ENCODE measurements around the gene KLF9. TPM values are rescaled to one million over a fixed set of nuclear protein-coding genes. Genes with fewer than 3 reads are reported as not detected.
A peak's percentile ranks its signal among the peaks of the same experiment; 100 is the strongest.

Gene KLF9
- total and polyA plus RNA-seq, 4 donors, result 16.0 to 61.5 (median 42.3) TPM

- 27% methylated on average over 9 of the region's 9 CpGs for WGBS, 2 donors
- peaks cover 0 to 3% (median 0%) of the 10 kb centered on the region in 3 donors for H3K27me3 ChIP-seq (ENCODE audit: control insufficient read depth in 3 of 3, insufficient read depth in 3 of 3, low read length in 2 of 3)
- H3K27ac ChIP-seq (ENCODE audit: low read depth in 1 of 2, low read length in 1 of 2), result peak overlapping the region; percentile 92 to 96
- H3K9me3 ChIP-seq (ENCODE audit: control insufficient read depth in 4 of 4, insufficient read depth in 3 of 4, low read length in 3 of 4), result no peaks in the 10 kb centered on the region
- no peaks in the 10 kb centered on the region for H3K36me3 ChIP-seq (ENCODE audit: control insufficient read depth in 4 of 4, insufficient read depth in 4 of 4, low read length in 4 of 4)
- H3K9ac ChIP-seq (ENCODE audit: insufficient read depth in 1 of 2, low read length in 2 of 2), result peak overlapping the region in 1 of 2 donors; percentile 82
- no peak for ATAC-seq (ENCODE audit: insufficient read depth, low FRiP score)
- no peak for TF ChIP-seq CTCF (IDR thresholded peaks at IDR 0.05; ENCODE audit: control extremely low read depth, extremely low read depth)
- no peak overlapping the region for H3K4me3 ChIP-seq
- peaks cover 7 to 25% (median 11%) of the 10 kb centered on the region in 5 donors for H3K4me1 ChIP-seq (ENCODE audit: control insufficient read depth in 5 of 5, insufficient read depth in 5 of 5, low read length in 5 of 5)
- DNase-seq, result peak in 2 of 3 donors; percentile 22 to 31
Measured at GRCh38 chr9:70421272-70422180, 7.1 kb upstream of the KLF9 start.

- ATAC-seq (ENCODE audit: insufficient read depth, low FRiP score) (peak; percentile 13), DNase-seq (peak; percentile 86 to 91 (median 86))
- H3K9me3 ChIP-seq (ENCODE audit: control insufficient read depth in 4 of 4, insufficient read depth in 3 of 4, low read length in 3 of 4), result no peaks in the 10 kb centered on the region
- H3K27ac ChIP-seq (ENCODE audit: low read depth in 1 of 2, low read length in 1 of 2), result peak overlapping the region; percentile 92 to 96
- peak overlapping the region in 1 of 2 donors; percentile 82 for H3K9ac ChIP-seq (ENCODE audit: insufficient read depth in 1 of 2, low read length in 2 of 2)
- H3K4me3 ChIP-seq, result peak overlapping the region; percentile 14
- H3K27me3 ChIP-seq (ENCODE audit: control insufficient read depth in 3 of 3, insufficient read depth in 3 of 3, low read length in 2 of 3), result peaks cover 0 to 3% (median 0%) of the 10 kb centered on the region in 3 donors
- 1% methylated on average over 32 of the region's 32 CpGs for WGBS, 2 donors
- H3K4me1 ChIP-seq (ENCODE audit: control insufficient read depth in 5 of 5, insufficient read depth in 5 of 5, low read length in 5 of 5), result peaks cover 7 to 25% (median 11%) of the 10 kb centered on the region in 5 donors
- no peaks in the 10 kb centered on the region for H3K36me3 ChIP-seq (ENCODE audit: control insufficient read depth in 4 of 4, insufficient read depth in 4 of 4, low read length in 4 of 4)
- no peak for TF ChIP-seq CTCF (IDR thresholded peaks at IDR 0.05; ENCODE audit: control extremely low read depth, extremely low read depth)
Measured at GRCh38 chr9:70420441-70421271, 6.2 kb upstream of the KLF9 start.

- H3K27me3 ChIP-seq (ENCODE audit: control insufficient read depth in 3 of 3, insufficient read depth in 3 of 3, low read length in 2 of 3), result peaks cover 0 to 3% (median 0%) of the 10 kb centered on the region in 3 donors
- 0 to 1% methylated on average over 55 to 60 of the region's 60 CpGs for whole genome bisulfite sequencing, 2 donors
- no peak overlapping the region for H3K4me3 ChIP-seq
- H3K9ac ChIP-seq (ENCODE audit: insufficient read depth in 1 of 2, low read length in 2 of 2), result peak overlapping the region in 1 of 2 donors; percentile 82
- no peak for TF ChIP-seq CTCF (IDR thresholded peaks at IDR 0.05; ENCODE audit: control extremely low read depth, extremely low read depth)
- no peaks in the 10 kb centered on the region for H3K9me3 ChIP-seq (ENCODE audit: control insufficient read depth in 4 of 4, insufficient read depth in 3 of 4, low read length in 3 of 4)
- peak; percentile 72 for ATAC-seq (ENCODE audit: insufficient read depth, low FRiP score)
- no peaks in the 10 kb centered on the region for H3K36me3 ChIP-seq (ENCODE audit: control insufficient read depth in 4 of 4, insufficient read depth in 4 of 4, low read length in 4 of 4)
- H3K27ac ChIP-seq (ENCODE audit: low read depth in 1 of 2, low read length in 1 of 2), result peak overlapping the region; percentile 96 to 99
- H3K4me1 ChIP-seq (ENCODE audit: control insufficient read depth in 5 of 5, insufficient read depth in 5 of 5, low read length in 5 of 5), result peaks cover 8 to 27% (median 16%) of the 10 kb centered on the region in 5 donors
- DNase-seq, result peak; percentile 79 to 84 (median 80)
Measured at GRCh38 chr9:70419556-70420440, 5.3 kb upstream of the KLF9 start.
